Measurements from ENCODE around the gene PLXNB2. TPM values are rescaled to one million over a fixed set of nuclear protein-coding genes. Genes with fewer than 3 reads are reported as not detected.

PLXNB2 gene
- total RNA-seq, 5 donors from 2014 or later (not counting 1 experiment from before 2014, with no cell fraction given), result 4.3 to 11.8 (median 6.5) TPM

DNA sequence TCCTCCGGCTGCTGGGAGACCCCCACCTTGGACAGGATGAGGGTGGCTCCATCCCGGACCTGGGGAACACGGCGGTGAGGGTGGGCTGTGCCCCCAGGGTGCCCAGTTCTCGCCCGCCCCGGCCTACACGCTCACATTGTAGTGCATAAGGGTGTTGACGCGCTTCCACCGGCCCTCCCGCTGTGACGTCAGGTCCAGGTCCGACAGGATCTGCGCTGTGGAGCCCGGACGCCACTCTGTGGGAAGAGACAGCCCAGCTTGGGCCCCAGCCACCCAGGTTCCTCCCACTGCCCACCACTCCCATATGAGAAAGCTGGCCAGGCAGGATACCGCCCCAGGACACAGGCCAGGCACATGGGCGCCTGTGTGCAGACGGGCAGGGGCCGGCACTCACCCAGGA is 29.0 kb downstream of the PLXNB2 start:
- DNase-seq, result no peak
- Mint-ChIP-seq H3K4me3 (no peak overlapping the region), H3K27me3 (no peaks in the 10 kb centered on the region), H3K27ac (no peak overlapping the region), H3K4me1 (peaks cover 2 to 10% (median 6%) of the 10 kb centered on the region in 3 donors), H3K9me3 (no peaks in the 10 kb centered on the region), H3K36me3 (no peaks in the 10 kb centered on the region)
- ATAC-seq (replicated peaks in 1 of 4), result no peak
- ChIA-PET CTCF (no interaction called here), POLR2A (no interaction called here)
- Histone ChIP-seq H3K4me3 (ENCODE audit: control insufficient read depth in 1 of 2, extremely low read depth in 1 of 2, low read length in 1 of 2) (no peak overlapping the region), H3K36me3 (ENCODE audit: control insufficient read depth in 2 of 2, extremely low read depth in 1 of 2, insufficient read depth in 1 of 2, low read length in 1 of 2) (no peaks in the 10 kb centered on the region), H3K9me3 (no peaks in the 10 kb centered on the region), H3K4me1 (ENCODE audit: control insufficient read depth in 1 of 2, extremely low read depth in 1 of 2, insufficient read depth in 2 of 2, low read length in 2 of 2) (peaks cover 0 to 6% of the 10 kb centered on the region in 2 experiments), H3K27me3 (replicated peaks in 1 of 2; ENCODE audit: control insufficient read depth in 2 of 2, extremely low read depth in 1 of 2, insufficient read depth in 2 of 2, low read length in 1 of 2) (no peaks in the 10 kb centered on the region), H3K27ac (ENCODE audit: low read length) (no peak overlapping the region)
- 95% methylated on average over 20 of the region's 21 CpGs for WGBS (ENCODE audit: insufficient coverage)

DNA sequence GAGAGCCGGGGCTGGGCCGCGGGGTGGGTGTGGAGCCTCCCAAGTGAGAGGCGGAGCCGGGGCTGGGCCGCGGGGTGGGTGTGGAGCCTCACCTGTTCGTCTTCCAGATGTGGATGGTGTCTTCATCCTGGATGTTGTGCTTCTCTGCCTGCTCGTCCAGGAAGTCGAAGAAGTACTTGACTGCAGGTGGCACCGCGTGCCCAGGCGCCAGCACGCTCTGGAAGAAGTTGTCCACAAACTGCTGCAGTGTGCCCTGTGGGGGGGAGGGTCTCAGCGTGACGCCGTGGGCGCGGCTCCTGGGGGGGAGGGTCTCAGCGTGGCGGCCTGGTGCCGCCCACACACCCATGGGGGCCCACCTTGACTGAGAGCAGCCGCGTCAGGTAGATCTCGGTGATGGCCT is 29.7 kb downstream of the PLXNB2 start:
- Mint-ChIP-seq H3K36me3 (no peaks in the 10 kb centered on the region), H3K4me1 (peaks cover 2 to 10% (median 6%) of the 10 kb centered on the region in 3 donors), H3K4me3 (no peak overlapping the region), H3K27me3 (no peaks in the 10 kb centered on the region), H3K9me3 (no peaks in the 10 kb centered on the region), H3K27ac (no peak overlapping the region)
- ChIA-PET POLR2A (no interaction called here), CTCF (no interaction called here)
- ATAC-seq (replicated peaks in 1 of 4), result no peak
- peaks cover 0 to 6% of the 10 kb centered on the region in 2 experiments for H3K4me1 ChIP-seq (ENCODE audit: control insufficient read depth in 1 of 2, extremely low read depth in 1 of 2, insufficient read depth in 2 of 2, low read length in 2 of 2)
- no peak overlapping the region for H3K27ac ChIP-seq (ENCODE audit: low read length)
- no peaks in the 10 kb centered on the region for H3K36me3 ChIP-seq (ENCODE audit: control insufficient read depth in 2 of 2, extremely low read depth in 1 of 2, insufficient read depth in 1 of 2, low read length in 1 of 2)
- H3K27me3 ChIP-seq (replicated peaks in 1 of 2; ENCODE audit: control insufficient read depth in 2 of 2, extremely low read depth in 1 of 2, insufficient read depth in 2 of 2, low read length in 1 of 2), result peaks cover 0 to 3% of the 10 kb centered on the region in 2 experiments
- no peak overlapping the region for H3K4me3 ChIP-seq (ENCODE audit: control insufficient read depth in 1 of 2, extremely low read depth in 1 of 2, low read length in 1 of 2)
- 79% methylated on average over 19 of the region's 25 CpGs for WGBS (ENCODE audit: insufficient coverage)
- DNase-seq, result no peak
- H3K9me3 ChIP-seq, result no peaks in the 10 kb centered on the region

DNA sequence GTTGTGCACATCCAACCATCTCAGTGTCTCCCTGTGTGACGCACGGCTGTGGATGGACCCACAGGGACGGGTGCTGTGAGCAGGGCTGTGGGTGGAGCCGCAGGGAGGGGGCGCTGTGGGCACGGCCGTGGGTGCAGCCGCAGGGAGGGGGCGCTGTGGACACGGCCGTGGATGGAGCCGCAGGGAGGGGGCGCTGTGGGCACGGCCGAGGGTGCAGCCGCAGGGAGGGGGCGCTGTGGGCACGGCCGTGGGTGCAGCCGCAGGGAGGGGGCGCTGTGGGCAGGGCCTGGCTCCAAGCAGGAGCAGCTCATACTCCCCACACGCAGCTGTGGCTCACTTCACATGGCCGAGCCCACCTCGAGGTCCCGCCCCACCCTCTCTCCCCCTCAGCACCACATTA is 31.3 kb downstream of the PLXNB2 start:
- no peaks in the 10 kb centered on the region for H3K9me3 ChIP-seq
- H3K9me3 Mint-ChIP-seq, result no peaks in the 10 kb centered on the region
- WGBS (ENCODE audit: insufficient coverage), result 61% methylated on average over 18 of the region's 25 CpGs
- H3K36me3 Mint-ChIP-seq, result no peaks in the 10 kb centered on the region
- no peaks in the 10 kb centered on the region for H3K27me3 Mint-ChIP-seq
- H3K4me1 Mint-ChIP-seq, result peaks cover 4 to 10% (median 10%) of the 10 kb centered on the region in 3 donors
- ChIA-PET POLR2A (no interaction called here), CTCF (interaction anchor here (0.6 to 1.1 kb wide), 3 partner anchors 19 to 345 kb away, joined by 3 to 5 read pairs (median 4); no protein-coding TSS in a partner anchor)
- no peak overlapping the region for H3K27ac ChIP-seq (ENCODE audit: low read length)
- H3K4me1 ChIP-seq (ENCODE audit: control insufficient read depth in 1 of 2, extremely low read depth in 1 of 2, insufficient read depth in 2 of 2, low read length in 2 of 2), result peaks cover 0 to 17% of the 10 kb centered on the region in 2 experiments
- peaks cover 0 to 15% of the 10 kb centered on the region in 2 experiments for H3K27me3 ChIP-seq (replicated peaks in 1 of 2; ENCODE audit: control insufficient read depth in 2 of 2, extremely low read depth in 1 of 2, insufficient read depth in 2 of 2, low read length in 1 of 2)
- H3K4me3 ChIP-seq (ENCODE audit: control insufficient read depth in 1 of 2, extremely low read depth in 1 of 2, low read length in 1 of 2), result no peak overlapping the region
- H3K27ac Mint-ChIP-seq, result no peak overlapping the region
- no peaks in the 10 kb centered on the region for H3K36me3 ChIP-seq (ENCODE audit: control insufficient read depth in 2 of 2, extremely low read depth in 1 of 2, insufficient read depth in 1 of 2, low read length in 1 of 2)
- H3K4me3 Mint-ChIP-seq, result no peak overlapping the region
- ATAC-seq (replicated peaks in 1 of 4) (peak; percentile 13 to 71 (median 56)), DNase-seq (peak in 25 of 35 experiments; percentile 10 to 81 (median 37))

DNA sequence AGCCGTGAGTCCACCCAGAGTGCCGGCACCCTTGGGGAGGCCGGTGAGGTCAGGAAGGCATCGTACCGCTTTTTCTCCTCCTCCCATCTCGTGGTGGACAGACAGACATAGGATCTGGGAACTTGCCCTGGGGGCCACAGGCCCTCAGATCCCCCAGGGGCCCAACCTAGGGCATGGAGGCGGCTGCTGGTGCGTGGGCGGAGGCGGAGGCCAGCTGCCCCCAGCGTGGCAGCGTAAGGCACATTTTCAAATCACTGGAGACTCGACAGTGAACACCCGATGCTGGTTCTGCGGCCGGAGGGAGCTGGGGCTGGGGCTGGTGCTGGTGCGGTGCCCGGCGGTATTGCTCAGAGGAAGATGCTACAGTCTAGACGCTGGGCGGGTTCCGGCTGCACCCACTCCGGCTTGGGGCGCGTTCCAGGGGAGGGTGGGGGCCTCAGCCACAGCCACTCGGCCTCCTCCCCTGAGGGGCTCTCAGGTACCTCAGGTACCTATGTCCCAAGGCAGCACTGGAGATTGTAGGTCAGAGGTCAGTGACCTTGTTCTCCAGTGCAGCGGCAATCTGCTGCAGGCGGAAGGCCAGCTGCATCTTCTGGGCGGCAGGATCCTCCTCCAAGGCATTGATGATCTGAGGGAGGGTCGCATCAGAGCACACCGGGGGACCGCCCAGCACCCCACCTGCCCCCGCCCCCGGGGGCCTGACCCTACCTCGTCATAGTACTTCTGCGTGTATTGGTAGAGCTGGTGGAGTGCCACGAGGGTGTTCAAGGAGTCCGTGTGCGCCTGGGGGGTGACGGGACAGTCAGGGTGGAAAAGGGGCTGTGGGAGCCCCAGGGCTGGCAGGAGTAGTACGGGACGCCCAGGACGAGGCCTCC is 32.0 kb downstream of the PLXNB2 start:
- no peak overlapping the region for H3K27ac Mint-ChIP-seq

DNA sequence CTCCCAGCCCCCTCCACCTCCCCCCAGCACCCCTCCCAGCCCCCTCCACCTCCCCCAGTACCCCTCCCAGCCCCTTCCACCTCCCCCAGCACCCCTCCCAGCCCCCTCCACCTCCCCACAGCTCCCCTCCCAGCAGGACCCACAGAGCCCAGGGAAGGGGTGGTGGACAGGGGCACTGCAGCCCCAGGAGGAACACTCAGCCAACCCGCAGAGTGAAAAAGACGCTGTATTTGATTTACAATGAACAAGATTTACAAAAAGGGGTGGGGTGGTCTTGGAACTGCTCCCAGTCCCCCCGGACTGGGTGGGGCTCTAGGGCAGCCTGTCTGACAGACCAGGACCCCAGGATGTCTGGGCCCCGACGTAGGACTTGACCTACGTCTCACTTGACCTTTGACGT is 32.7 kb downstream of the PLXNB2 start:
- no peaks in the 10 kb centered on the region for H3K9me3 Mint-ChIP-seq
- H3K4me3 ChIP-seq (ENCODE audit: control insufficient read depth in 1 of 2, extremely low read depth in 1 of 2, low read length in 1 of 2), result no peak overlapping the region
- H3K36me3 Mint-ChIP-seq, result no peaks in the 10 kb centered on the region
- ATAC-seq (replicated peaks in 1 of 4) (no peak), DNase-seq (no peak)
- ChIA-PET CTCF (no interaction called here), POLR2A (no interaction called here)
- peaks cover 6 to 15% (median 10%) of the 10 kb centered on the region in 3 donors for H3K4me1 Mint-ChIP-seq
- WGBS (ENCODE audit: insufficient coverage), result 81% methylated on average over 6 of the region's 7 CpGs
- H3K4me1 ChIP-seq (ENCODE audit: control insufficient read depth in 1 of 2, extremely low read depth in 1 of 2, insufficient read depth in 2 of 2, low read length in 2 of 2), result peaks cover 2 to 27% of the 10 kb centered on the region in 2 experiments
- no peaks in the 10 kb centered on the region for H3K9me3 ChIP-seq
- peaks cover 0 to 20% of the 10 kb centered on the region in 2 experiments for H3K27me3 ChIP-seq (replicated peaks in 1 of 2; ENCODE audit: control insufficient read depth in 2 of 2, extremely low read depth in 1 of 2, insufficient read depth in 2 of 2, low read length in 1 of 2)
- no peak overlapping the region for H3K27ac Mint-ChIP-seq
- no peaks in the 10 kb centered on the region for H3K36me3 ChIP-seq (ENCODE audit: control insufficient read depth in 2 of 2, extremely low read depth in 1 of 2, insufficient read depth in 1 of 2, low read length in 1 of 2)
- H3K27me3 Mint-ChIP-seq, result no peaks in the 10 kb centered on the region
- no peak overlapping the region for H3K27ac ChIP-seq (ENCODE audit: low read length)
- no peak overlapping the region for H3K4me3 Mint-ChIP-seq

More for the DNA sequence above, 32.0 kb downstream of the PLXNB2 start:
- no peaks in the 10 kb centered on the region for H3K36me3 ChIP-seq (ENCODE audit: control insufficient read depth in 2 of 2, extremely low read depth in 1 of 2, insufficient read depth in 1 of 2, low read length in 1 of 2)
- peaks cover 6 to 15% (median 10%) of the 10 kb centered on the region in 3 donors for H3K4me1 Mint-ChIP-seq
- ChIA-PET POLR2A (no interaction called here), CTCF (interaction anchor here (0.5 to 1.1 kb wide), 3 partner anchors 20 to 358 kb away, joined by 3 to 4 read pairs (median 3); no protein-coding TSS in a partner anchor)
- peaks cover 2 to 24% of the 10 kb centered on the region in 2 experiments for H3K4me1 ChIP-seq (ENCODE audit: control insufficient read depth in 1 of 2, extremely low read depth in 1 of 2, insufficient read depth in 2 of 2, low read length in 2 of 2)
- H3K4me3 ChIP-seq (ENCODE audit: control insufficient read depth in 1 of 2, extremely low read depth in 1 of 2, low read length in 1 of 2), result no peak overlapping the region
- H3K9me3 Mint-ChIP-seq, result no peaks in the 10 kb centered on the region
- H3K27ac ChIP-seq (ENCODE audit: low read length), result no peak overlapping the region
- ATAC-seq (replicated peaks in 1 of 4), result no peak
- H3K27me3 ChIP-seq (replicated peaks in 1 of 2; ENCODE audit: control insufficient read depth in 2 of 2, extremely low read depth in 1 of 2, insufficient read depth in 2 of 2, low read length in 1 of 2), result peaks cover 0 to 19% of the 10 kb centered on the region in 2 experiments
- no peaks in the 10 kb centered on the region for H3K27me3 Mint-ChIP-seq
- WGBS (ENCODE audit: insufficient coverage), result 93% methylated on average over 35 of the region's 43 CpGs
- H3K36me3 Mint-ChIP-seq, result no peaks in the 10 kb centered on the region
- no peak overlapping the region for H3K4me3 Mint-ChIP-seq
- H3K9me3 ChIP-seq, result no peaks in the 10 kb centered on the region
- DNase-seq, result no peak

DNA sequence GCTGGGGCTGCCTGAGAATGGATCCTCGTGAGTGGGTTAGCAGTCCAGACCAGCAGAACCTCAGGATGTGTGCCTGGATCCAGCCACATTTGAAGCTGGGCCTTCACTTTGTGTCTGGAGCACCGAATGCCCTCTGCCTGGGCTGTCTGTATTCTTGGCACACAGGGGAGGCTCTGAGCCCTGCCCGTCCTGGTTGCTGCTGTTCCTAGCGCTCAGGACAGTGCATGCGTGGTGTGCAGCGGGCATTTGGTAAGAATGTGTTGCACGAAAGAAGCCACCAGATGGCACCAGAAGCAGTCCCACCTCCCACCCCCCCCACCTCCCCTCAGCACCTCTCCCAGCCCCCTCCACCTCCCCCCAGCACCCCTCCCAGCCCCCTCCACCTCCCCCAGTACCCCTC is 33.1 kb downstream of the PLXNB2 start:
- no peaks in the 10 kb centered on the region for H3K9me3 Mint-ChIP-seq
- ChIA-PET CTCF (interaction anchor here in 1 of 2 donors (0.6 kb wide), 1 partner anchor 95 kb away, joined by 4 read pairs; no protein-coding TSS in a partner anchor), POLR2A (no interaction called here)
- Histone ChIP-seq H3K27ac (ENCODE audit: low read length) (no peak overlapping the region), H3K4me1 (ENCODE audit: control insufficient read depth in 1 of 2, extremely low read depth in 1 of 2, insufficient read depth in 2 of 2, low read length in 2 of 2) (peaks cover 2 to 32% of the 10 kb centered on the region in 2 experiments), H3K27me3 (replicated peaks in 1 of 2; ENCODE audit: control insufficient read depth in 2 of 2, extremely low read depth in 1 of 2, insufficient read depth in 2 of 2, low read length in 1 of 2) (peaks cover 0 to 24% of the 10 kb centered on the region in 2 experiments), H3K9me3 (no peaks in the 10 kb centered on the region), H3K36me3 (ENCODE audit: control insufficient read depth in 2 of 2, extremely low read depth in 1 of 2, insufficient read depth in 1 of 2, low read length in 1 of 2) (no peaks in the 10 kb centered on the region), H3K4me3 (ENCODE audit: control insufficient read depth in 1 of 2, extremely low read depth in 1 of 2, low read length in 1 of 2) (no peak overlapping the region)
- ATAC-seq (replicated peaks in 1 of 4) (no peak), DNase-seq (peak in 20 of 35 experiments; percentile 18 to 70 (median 33))
- H3K36me3 Mint-ChIP-seq, result no peaks in the 10 kb centered on the region
- no peaks in the 10 kb centered on the region for H3K27me3 Mint-ChIP-seq
- 61% methylated on average over 2 of the region's 7 CpGs for WGBS (ENCODE audit: insufficient coverage)
- peak overlapping the region in 1 of 3 donors; percentile 44 for H3K4me3 Mint-ChIP-seq
- no peak overlapping the region for H3K27ac Mint-ChIP-seq
- peaks cover 8 to 17% (median 10%) of the 10 kb centered on the region in 3 donors for H3K4me1 Mint-ChIP-seq
